Smooth muscle cell (in vitro differentiated cells): ENCODE data around the gene DNPH1. TPM values are rescaled to one million over a fixed set of nuclear protein-coding genes. Genes with fewer than 3 reads are reported as not detected.

Experiments
- DNase-seq: peaks from one replicate; lab custom pipeline; 2025; ENCODE audit not compliant: unreplicated experiment; lab: John Stamatoyannopoulos, UW
- H2AFZ ChIP-seq: fragments of 200-600 bp; sonication (generic); 2 replicates; pipeline ENCODE4 v1.6.0; 2016; ENCODE audit warnings: antibody characterized with exemption, low read depth, mild to moderate bottlenecking
- H3F3A ChIP-seq: fragments of 200-600 bp; sonication (generic); 2 replicates; pipeline ENCODE4 v1.6.0; 2017; ENCODE audit warnings: antibody characterized with exemption, low read depth
- H3K27ac ChIP-seq: fragments of 200-600 bp; sonication (generic); 2 replicates; pipeline ENCODE4 v1.5.1; 2016; ENCODE audit warnings: low read depth, mild to moderate bottlenecking
- H3K27me3 ChIP-seq: fragments of 200-600 bp; sonication (generic); 2 replicates; pipeline ENCODE4 v1.6.1; 2016; ENCODE audit warnings: low read depth, mild to moderate bottlenecking
- H3K36me3 ChIP-seq: fragments of 200-600 bp; sonication (generic); 2 replicates; pipeline ENCODE4 v1.5.1; 2016; ENCODE audit warnings: low read depth
- H3K4me1 ChIP-seq: fragments of 200-600 bp; sonication (generic); 2 replicates; pipeline ENCODE4 v1.5.1; 2016; ENCODE audit warnings: low read depth
- H3K4me2 ChIP-seq: fragments of 200-600 bp; sonication (generic); 2 replicates; pipeline ENCODE4 v1.6.0; 2016; ENCODE audit warnings: mild to moderate bottlenecking
- H3K4me3 ChIP-seq: fragments of 200-600 bp; sonication (generic); 2 replicates; pipeline ENCODE4 v1.5.1; 2016; ENCODE audit warnings: mild to moderate bottlenecking
- H3K79me2 ChIP-seq: fragments of 200-600 bp; sonication (generic); 2 replicates; pipeline ENCODE4 v1.6.0; 2016; ENCODE audit warnings: low read depth, mild to moderate bottlenecking
- H3K9ac ChIP-seq: fragments of 200-600 bp; sonication (generic); 2 replicates; pipeline ENCODE4 v1.6.0; 2016; ENCODE audit warnings: low read depth
- H3K9me3 ChIP-seq: fragments of 200-600 bp; sonication (generic); replicated peaks from 2 replicates; pipeline ENCODE4 v1.5.1; 2016; ENCODE audit warnings: low read depth
- H4K20me1 ChIP-seq: fragments of 200-600 bp; sonication (generic); 2 replicates; pipeline ENCODE4 v1.6.0; 2016; ENCODE audit warnings: low read depth
- WGBS: methylation state at CpG from one replicate; pipeline ENCODE4 v1.1.7; 2016; ENCODE audit warnings: low lambda C conversion rate; 5-methylcytosine and 5-hydroxymethylcytosine counted together
- polyA plus RNA-seq: library from polyadenylated mRNA; unstranded; fragments of >200 nt; fragmentation: Nextera tagmentation; extraction: Ambion mirVana; gene quantifications from 2 replicates; pipeline ENCODE4 v1.2.1, GENCODE V29; 2016
- total RNA-seq: library from RNA; depleted of rRNA; stranded (reverse); fragments of >200 nt; gene quantifications from 2 replicates; pipeline ENCODE4 v1.2.3, GENCODE V29; 2014
- TF ChIP-seq, protein P1 (sequence below): fragments of 200-600 bp; sonication (generic); IDR thresholded peaks from 2 replicates; pipeline ENCODE4 v1.5.1; 2017; ENCODE audit warnings: borderline replicate concordance, mild to moderate bottlenecking, antibody characterized with exemption; ENCODE audit not compliant: insufficient read depth, poor library complexity, severe bottlenecking

DNPH1 gene
- total RNA-seq (18.4 and 33.8 TPM in 2 replicates), polyA plus RNA-seq (82.1 and 82.4 TPM in 2 replicates)

- H3K4me2 ChIP-seq: peak within 1 kb of the TSS; percentile 93
- peak; percentile 46 for DNase-seq
- TF ChIP-seq, protein P1, sequence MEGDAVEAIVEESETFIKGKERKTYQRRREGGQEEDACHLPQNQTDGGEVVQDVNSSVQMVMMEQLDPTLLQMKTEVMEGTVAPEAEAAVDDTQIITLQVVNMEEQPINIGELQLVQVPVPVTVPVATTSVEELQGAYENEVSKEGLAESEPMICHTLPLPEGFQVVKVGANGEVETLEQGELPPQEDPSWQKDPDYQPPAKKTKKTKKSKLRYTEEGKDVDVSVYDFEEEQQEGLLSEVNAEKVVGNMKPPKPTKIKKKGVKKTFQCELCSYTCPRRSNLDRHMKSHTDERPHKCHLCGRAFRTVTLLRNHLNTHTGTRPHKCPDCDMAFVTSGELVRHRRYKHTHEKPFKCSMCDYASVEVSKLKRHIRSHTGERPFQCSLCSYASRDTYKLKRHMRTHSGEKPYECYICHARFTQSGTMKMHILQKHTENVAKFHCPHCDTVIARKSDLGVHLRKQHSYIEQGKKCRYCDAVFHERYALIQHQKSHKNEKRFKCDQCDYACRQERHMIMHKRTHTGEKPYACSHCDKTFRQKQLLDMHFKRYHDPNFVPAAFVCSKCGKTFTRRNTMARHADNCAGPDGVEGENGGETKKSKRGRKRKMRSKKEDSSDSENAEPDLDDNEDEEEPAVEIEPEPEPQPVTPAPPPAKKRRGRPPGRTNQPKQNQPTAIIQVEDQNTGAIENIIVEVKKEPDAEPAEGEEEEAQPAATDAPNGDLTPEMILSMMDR: peak; percentile 91
- 3% methylated on average over 57 of the region's 82 CpGs for WGBS
- H3K4me1 ChIP-seq: no peaks in the 10 kb centered on the region
- H3K4me3 ChIP-seq: peak within 1 kb of the TSS; percentile 73
- H3K9ac ChIP-seq: peak within 1 kb of the TSS; percentile 68
- peaks cover 13% of the 10 kb centered on the region for H3K27me3 ChIP-seq
- H3K79me2 ChIP-seq: no peaks in the 10 kb centered on the region
- no peaks in the 10 kb centered on the region for H3F3A ChIP-seq
- H4K20me1 ChIP-seq: no peaks in the 10 kb centered on the region
- no peak within 1 kb of the TSS for H2AFZ ChIP-seq
- no peaks in the 10 kb centered on the region for H3K9me3 ChIP-seq
- no peaks in the 10 kb centered on the region for H3K36me3 ChIP-seq
- no peak within 1 kb of the TSS for H3K27ac ChIP-seq
Measured at GRCh38 chr6:43228951-43229802, at the start of gene DNPH1. DNPH1 (minus strand) TSS chr6:43229481; CDS start chr6:43229456, 25 bp downstream.

DNA sequence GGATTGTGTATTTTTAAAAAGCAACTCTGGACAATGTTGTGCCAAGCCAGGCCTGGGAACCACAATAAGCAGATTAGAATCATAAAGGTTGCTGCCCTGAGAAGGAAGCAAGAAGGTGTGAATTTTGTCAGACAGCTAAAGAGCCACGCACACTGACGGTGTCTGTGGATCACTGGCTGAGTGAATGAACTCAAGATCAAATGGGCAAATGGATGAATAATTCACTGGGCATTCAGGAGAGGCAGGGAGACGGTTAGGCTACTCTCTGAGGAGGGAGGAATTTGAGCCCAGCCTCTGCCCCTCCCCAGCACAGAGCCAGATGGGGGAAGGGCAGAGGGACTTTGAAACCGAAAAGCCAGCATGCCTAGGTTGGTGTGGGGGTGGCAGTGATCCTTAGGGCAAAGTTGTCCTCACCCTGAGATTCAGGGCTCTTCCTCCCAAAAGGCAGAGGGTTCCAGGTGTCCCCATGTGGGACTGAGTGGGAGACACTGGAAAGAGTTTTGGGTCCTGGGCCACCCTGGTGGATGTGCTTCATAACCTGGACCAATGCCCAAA is 49.3 kb upstream of the DNPH1 start:
- H3K4me2 ChIP-seq: peak overlapping the region; percentile 36
- no peaks in the 10 kb centered on the region for H3K9me3 ChIP-seq
- no peak overlapping the region for H3K9ac ChIP-seq
- DNase-seq: no peak
- H2AFZ ChIP-seq: peak overlapping the region; percentile 26
- TF ChIP-seq, protein P1: no peak
- peaks cover 17% of the 10 kb centered on the region for H3K4me1 ChIP-seq
- WGBS: 18% methylated on average over 4 of the region's 4 CpGs
- H3K27me3 ChIP-seq: peaks cover 22% of the 10 kb centered on the region
- H3K4me3 ChIP-seq: no peak overlapping the region
- H3K79me2 ChIP-seq: no peaks in the 10 kb centered on the region
- no peaks in the 10 kb centered on the region for H3F3A ChIP-seq
- peak overlapping the region; percentile 50 for H3K27ac ChIP-seq
- no peaks in the 10 kb centered on the region for H4K20me1 ChIP-seq
- H3K36me3 ChIP-seq: no peaks in the 10 kb centered on the region

GRCh38 chr6:43277643-43278523 is 48.6 kb upstream of the DNPH1 start:
- H2AFZ ChIP-seq: peak overlapping the region; percentile 26
- 86% methylated on average over 13 of the region's 13 CpGs for WGBS
- H3K27me3 ChIP-seq: peaks cover 29% of the 10 kb centered on the region
- no peaks in the 10 kb centered on the region for H3K36me3 ChIP-seq
- H3K4me3 ChIP-seq: no peak overlapping the region
- H3K9me3 ChIP-seq: no peaks in the 10 kb centered on the region
- H4K20me1 ChIP-seq: no peaks in the 10 kb centered on the region
- H3K4me1 ChIP-seq: peaks cover 17% of the 10 kb centered on the region
- peak overlapping the region; percentile 50 for H3K27ac ChIP-seq
- TF ChIP-seq, protein P1: no peak
- DNase-seq: no peak
- no peak overlapping the region for H3K9ac ChIP-seq
- no peaks in the 10 kb centered on the region for H3K79me2 ChIP-seq
- H3K4me2 ChIP-seq: peak overlapping the region; percentile 36
- no peaks in the 10 kb centered on the region for H3F3A ChIP-seq
